Mesenchymal stem cell (in vitro differentiated cells and primary cell): Measurements from ENCODE around the gene DSTN.

Experiments
- DNase-seq: peaks from one replicate; pipeline ENCODE4 v3.0.0-alpha.2; 2013
- H2AFZ ChIP-seq: one replicate; pipeline ENCODE4 v1.6.1; 2013; ENCODE audit warnings: low read depth, mild to moderate bottlenecking, control low read depth, inconsistent platforms, low read length, moderate library complexity
- H2AK5ac ChIP-seq: 2 replicates; pipeline ENCODE4 v1.6.1; 2013; ENCODE audit warnings: low read length, moderate library complexity, mild to moderate bottlenecking, inconsistent platforms; ENCODE audit not compliant: severe bottlenecking
- H2BK120ac ChIP-seq: one replicate; pipeline ENCODE4 v1.6.1; 2013; ENCODE audit warnings: low read depth, mild to moderate bottlenecking, inconsistent platforms, low read length, moderate library complexity
- H2BK12ac ChIP-seq, 2 experiments: one replicate each; pipeline ENCODE4 v1.6.1; 2013; ENCODE audit warnings: inconsistent platforms in 2 of 2, low read length in 2 of 2, mild to moderate bottlenecking in 2 of 2, moderate library complexity in 2 of 2, control low read depth in 1 of 2
- H2BK15ac ChIP-seq: one replicate; pipeline ENCODE4 v1.6.1; 2013; ENCODE audit warnings: mild to moderate bottlenecking, low read depth, inconsistent platforms; ENCODE audit not compliant: poor library complexity, severe bottlenecking
- H2BK5ac ChIP-seq: 2 replicates; pipeline ENCODE4 v1.6.1; 2013; ENCODE audit warnings: low read depth, mild to moderate bottlenecking, low read length, control low read depth, inconsistent platforms; ENCODE audit not compliant: poor library complexity, severe bottlenecking
- H3K14ac ChIP-seq, 2 experiments: one replicate each; pipeline ENCODE4 v1.6.1; 2013; ENCODE audit warnings: inconsistent platforms in 2 of 2, low read length in 2 of 2, control low read depth in 1 of 2, mild to moderate bottlenecking in 1 of 2, moderate library complexity in 1 of 2
- H3K18ac ChIP-seq, 2 experiments: one replicate each; pipeline ENCODE4 v1.6.1; 2013; ENCODE audit warnings: inconsistent platforms in 2 of 2, low read length in 2 of 2, control low read depth in 1 of 2, low read depth in 1 of 2, mild to moderate bottlenecking in 1 of 2
- H3K23ac ChIP-seq, 2 experiments: one replicate each; pipeline ENCODE4 v1.6.1; 2013; ENCODE audit warnings: inconsistent platforms in 2 of 2, low read length in 2 of 2, mild to moderate bottlenecking in 2 of 2, moderate library complexity in 2 of 2, control low read depth in 1 of 2
- H3K27ac ChIP-seq: 2 replicates; pipeline ENCODE4 v1.5.1; 2013; ENCODE audit warnings: mild to moderate bottlenecking, moderate library complexity, low read length, control low read depth, inconsistent platforms; ENCODE audit not compliant: poor library complexity, severe bottlenecking
- H3K27me3 ChIP-seq, 2 experiments: 2 replicates each; pipeline versions ENCODE4 v1.6.1 to v1.7.0; 2013; ENCODE audit warnings: low read length in 2 of 2, mild to moderate bottlenecking in 2 of 2, moderate library complexity in 2 of 2, control low read depth in 1 of 2, inconsistent platforms in 1 of 2; ENCODE audit not compliant: control insufficient read depth in 1 of 2, insufficient read depth in 1 of 2
- H3K36me3 ChIP-seq, 2 experiments: 2 replicates each; pipeline versions ENCODE4 v1.6.1 to v1.7.0; 2013; ENCODE audit warnings: low read length in 2 of 2, control low read depth in 1 of 2, inconsistent platforms in 1 of 2, low read depth in 1 of 2, mild to moderate bottlenecking in 1 of 2; ENCODE audit not compliant: insufficient read depth in 2 of 2, control insufficient read depth in 1 of 2
- H3K4ac ChIP-seq, 2 experiments: one replicate each; pipeline ENCODE4 v1.6.1; 2013; ENCODE audit warnings: inconsistent platforms in 2 of 2, low read length in 2 of 2, mild to moderate bottlenecking in 2 of 2, moderate library complexity in 2 of 2, control low read depth in 1 of 2, low read depth in 1 of 2
- H3K4me1 ChIP-seq: 2 replicates; pipeline ENCODE4 v1.6.1; 2013; ENCODE audit warnings: low read depth, low read length, control low read depth; ENCODE audit not compliant: control insufficient read depth, insufficient read depth
- H3K4me2 ChIP-seq: 2 replicates; pipeline ENCODE4 v1.6.1; 2013; ENCODE audit warnings: low read length, mild to moderate bottlenecking, inconsistent platforms; ENCODE audit not compliant: poor library complexity, severe bottlenecking
- H3K4me3 ChIP-seq, 2 experiments: 2 replicates each; pipeline versions ENCODE4 v1.5.1 to v1.7.0; 2013; ENCODE audit warnings: low read length in 2 of 2, mild to moderate bottlenecking in 2 of 2, control low read depth in 1 of 2, low read depth in 1 of 2; ENCODE audit not compliant: insufficient read depth in 1 of 2
- H3K79me1 ChIP-seq: replicated peaks from 2 replicates; pipeline ENCODE4 v1.6.1; 2013; ENCODE audit warnings: mild to moderate bottlenecking, control low read depth, low read length, inconsistent platforms; ENCODE audit not compliant: poor library complexity, severe bottlenecking
- H3K9ac ChIP-seq: 2 replicates; pipeline ENCODE4 v1.7.0; 2013; ENCODE audit warnings: mild to moderate bottlenecking, low read length, moderate library complexity
- H3K9me3 ChIP-seq: 2 replicates; pipeline ENCODE4 v1.7.0; 2013; ENCODE audit warnings: mild to moderate bottlenecking, low read length; ENCODE audit not compliant: control insufficient read depth
- H4K8ac ChIP-seq: one replicate; pipeline ENCODE4 v1.6.1; 2013; ENCODE audit warnings: inconsistent platforms, mild to moderate bottlenecking, low read length, moderate library complexity
- H4K91ac ChIP-seq: one replicate; pipeline ENCODE4 v1.6.1; 2013; ENCODE audit warnings: mild to moderate bottlenecking, low read length, inconsistent platforms
- WGBS: methylation state at CpG from one replicate; pipeline ENCODE4 v1.1.7; 2013; ENCODE audit warnings: mixed read lengths; 5-methylcytosine and 5-hydroxymethylcytosine counted together

DSTN gene

DNA sequence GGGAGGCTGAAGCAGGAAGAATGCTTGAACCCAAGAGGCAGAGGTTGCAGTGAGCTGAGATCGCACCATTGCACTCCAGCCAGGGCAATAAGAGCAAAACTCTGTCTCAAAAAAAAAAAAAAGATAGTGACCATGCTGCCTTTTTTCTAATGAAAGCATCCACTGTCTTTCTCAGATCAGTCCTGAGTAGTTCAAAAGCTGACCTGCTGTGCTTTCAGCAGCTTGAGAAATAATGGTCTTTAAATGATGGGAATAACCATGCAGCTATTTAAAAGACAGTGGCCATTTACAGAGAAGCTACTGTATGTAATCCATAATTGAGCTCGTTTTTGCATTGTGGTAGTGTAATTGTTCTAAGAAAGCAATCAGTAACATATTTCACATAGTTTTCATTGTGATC, 36.1 kb downstream of the DSTN start:
- Histone ChIP-seq H3K4me1 (peaks cover 16% of the 10 kb centered on the region), H3K36me3 (peaks cover 17 to 87% of the 10 kb centered on the region in 2 experiments), H2BK12ac (no peak overlapping the region), H2AK5ac (no peak overlapping the region), H2AFZ (no peak overlapping the region), H4K91ac (no peak overlapping the region), H3K4me3 (no peak overlapping the region), H3K4ac (no peak overlapping the region), H3K14ac (no peak overlapping the region), H3K23ac (no peak overlapping the region), H3K18ac (no peak overlapping the region), H3K27ac (peak overlapping the region; percentile 64), H2BK5ac (no peak overlapping the region), H4K8ac (no peak overlapping the region), H2BK120ac (no peak overlapping the region), H2BK15ac (no peak overlapping the region), H3K79me1 (peaks cover 1% of the 10 kb centered on the region), H3K9ac (no peak overlapping the region), H3K4me2 (no peak overlapping the region), H3K27me3 (no peaks in the 10 kb centered on the region), H3K9me3 (no peaks in the 10 kb centered on the region)
- 100% methylated on average over 1 of the region's 2 CpGs for WGBS
- DNase-seq, result no peak

DNA sequence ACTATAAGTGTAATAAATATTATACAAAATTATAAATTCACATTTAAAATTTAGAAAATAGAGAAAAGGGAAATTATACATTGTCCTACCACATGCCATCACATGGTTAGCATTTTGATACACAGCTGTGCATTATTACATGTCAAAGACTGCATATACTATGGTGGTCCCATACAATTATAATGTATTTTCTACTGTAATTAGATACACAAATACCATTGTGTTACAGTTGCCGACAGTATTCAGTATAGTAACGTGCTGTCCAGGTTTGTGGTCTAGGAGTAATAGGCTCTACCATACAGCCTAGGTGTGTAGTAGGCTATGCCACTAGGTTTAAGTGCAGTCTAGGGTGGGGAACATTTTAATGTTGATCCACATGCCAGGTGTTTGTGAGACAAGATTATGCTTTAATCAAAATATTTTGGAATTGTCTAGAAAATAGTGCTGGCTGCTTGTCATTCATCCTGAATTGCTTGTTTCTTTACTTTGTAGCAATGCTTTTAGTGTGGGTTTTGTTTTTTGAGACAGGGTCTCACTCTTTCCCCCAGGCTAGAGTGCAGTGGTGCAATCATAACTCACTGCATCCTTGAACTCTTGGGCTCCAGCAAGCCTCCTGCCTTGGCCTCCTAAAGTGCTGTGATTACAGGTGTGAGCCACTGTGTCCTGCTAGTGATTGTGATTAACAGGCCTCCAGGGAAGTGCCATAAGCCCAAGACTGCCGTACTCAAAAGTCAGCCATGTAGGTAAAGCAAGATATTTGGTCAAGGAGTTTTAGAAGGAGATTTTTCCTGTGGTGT, 39.0 kb downstream of the DSTN start:
- Histone ChIP-seq H4K8ac (no peak overlapping the region), H3K9ac (no peak overlapping the region), H3K4me1 (peaks cover 37% of the 10 kb centered on the region), H3K23ac (peak overlapping the region in 1 of 2 experiments; percentile 27), H3K79me1 (peaks cover 8% of the 10 kb centered on the region), H3K18ac (no peak overlapping the region), H3K14ac (no peak overlapping the region), H2BK15ac (no peak overlapping the region), H3K4ac (no peak overlapping the region), H3K4me2 (no peak overlapping the region), H2BK5ac (no peak overlapping the region), H2BK120ac (no peak overlapping the region), H3K9me3 (no peaks in the 10 kb centered on the region), H3K27me3 (no peaks in the 10 kb centered on the region), H3K27ac (no peak overlapping the region), H4K91ac (no peak overlapping the region), H2AK5ac (no peak overlapping the region), H2AFZ (no peak overlapping the region), H3K4me3 (no peak overlapping the region), H2BK12ac (no peak overlapping the region), H3K36me3 (peaks cover 40 to 69% of the 10 kb centered on the region in 2 experiments)
- no peak for DNase-seq
- 95% methylated on average over 3 of the region's 3 CpGs for WGBS

DNA sequence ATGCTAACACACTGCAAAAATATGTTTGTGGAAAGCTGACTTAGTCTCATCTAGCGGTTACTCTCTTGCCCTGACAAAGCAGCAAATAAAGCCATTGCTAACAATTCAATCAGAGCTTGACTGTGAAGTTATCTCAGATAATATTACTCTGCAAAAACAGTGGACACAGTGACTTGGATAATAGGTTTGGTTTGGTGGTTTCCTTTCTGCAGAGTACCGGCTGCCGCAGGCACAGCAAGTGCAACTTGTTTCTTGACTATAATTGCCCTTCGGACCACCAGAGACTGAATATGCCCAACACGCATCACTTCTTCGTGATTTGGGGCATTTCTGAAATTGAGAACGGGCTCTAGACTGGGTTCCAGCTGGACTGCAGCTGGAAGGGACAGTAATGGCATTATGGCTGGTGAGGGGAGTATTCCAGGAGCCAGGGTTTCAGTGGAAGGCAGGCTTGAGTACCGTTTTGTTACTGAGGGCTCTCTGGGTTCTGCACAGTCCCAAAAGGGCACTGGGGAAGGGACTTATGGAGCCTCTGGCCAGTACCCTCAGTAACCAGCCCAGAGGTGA, 40.0 kb downstream of the DSTN start:
- peaks cover 46% of the 10 kb centered on the region for H3K4me1 ChIP-seq
- H2BK15ac ChIP-seq, result no peak overlapping the region
- H3K79me1 ChIP-seq, result peaks cover 12% of the 10 kb centered on the region
- no peak overlapping the region for H2AK5ac ChIP-seq
- no peak overlapping the region for H3K4ac ChIP-seq
- no peak overlapping the region for H3K14ac ChIP-seq
- H2BK5ac ChIP-seq, result no peak overlapping the region
- 82% methylated on average over 8 of the region's 8 CpGs for WGBS
- H2BK12ac ChIP-seq, result no peak overlapping the region
- no peak for DNase-seq
- H3K9ac ChIP-seq, result peak overlapping the region; percentile 10
- no peaks in the 10 kb centered on the region for H3K9me3 ChIP-seq
- H3K18ac ChIP-seq, result no peak overlapping the region
- H3K36me3 ChIP-seq, result peaks cover 50 to 67% of the 10 kb centered on the region in 2 experiments
- no peak overlapping the region for H3K27ac ChIP-seq
- H3K23ac ChIP-seq, result no peak overlapping the region
- H4K8ac ChIP-seq, result no peak overlapping the region
- H3K4me2 ChIP-seq, result no peak overlapping the region
- H3K4me3 ChIP-seq, result no peak overlapping the region
- no peak overlapping the region for H2AFZ ChIP-seq
- no peak overlapping the region for H4K91ac ChIP-seq
- no peaks in the 10 kb centered on the region for H3K27me3 ChIP-seq
- no peak overlapping the region for H2BK120ac ChIP-seq

DNA sequence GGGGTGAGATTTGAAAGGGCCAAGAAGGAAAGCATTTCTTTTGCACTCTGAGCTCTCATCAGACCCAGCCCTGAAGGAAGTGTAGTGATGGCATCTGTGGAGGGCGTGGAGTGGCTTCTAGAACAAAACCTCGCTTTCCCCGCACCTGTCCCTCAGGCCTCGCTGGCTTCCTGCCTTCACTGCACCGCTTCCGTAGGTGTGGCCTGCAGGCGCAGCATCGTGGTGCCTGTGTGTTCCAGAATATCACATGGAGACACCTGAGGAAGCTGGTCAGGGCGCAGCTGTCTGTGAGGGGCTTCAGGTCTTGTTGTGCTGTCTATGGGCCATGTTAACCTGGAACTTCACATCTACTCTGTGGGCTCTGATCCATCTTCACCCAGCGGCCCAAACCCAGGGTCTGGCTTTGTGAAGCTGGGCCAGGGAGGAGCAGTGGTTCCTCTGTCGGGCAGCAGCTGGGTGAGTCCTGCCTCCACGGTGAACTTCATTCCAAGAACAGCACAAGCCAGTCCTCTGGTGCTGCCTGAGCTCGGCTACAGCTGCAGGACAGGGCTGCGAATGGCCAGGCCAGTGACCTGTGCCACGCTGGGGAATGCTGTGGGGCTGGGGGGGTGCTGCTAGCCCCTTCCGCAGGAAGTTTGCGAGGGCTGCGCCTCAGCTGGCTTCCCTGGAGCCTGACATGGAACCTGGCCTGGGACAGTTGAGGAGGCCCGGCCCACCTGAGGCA, 40.9 kb downstream of the DSTN start:
- no peak overlapping the region for H4K91ac ChIP-seq
- H2AFZ ChIP-seq, result no peak overlapping the region
- H3K79me1 ChIP-seq, result peaks cover 18% of the 10 kb centered on the region
- no peak overlapping the region for H2BK5ac ChIP-seq
- peak overlapping the region in 1 of 2 experiments; percentile 11 for H3K18ac ChIP-seq
- no peaks in the 10 kb centered on the region for H3K9me3 ChIP-seq
- peak overlapping the region in 1 of 2 experiments; percentile 13 for H3K14ac ChIP-seq
- no peak for DNase-seq
- H3K36me3 ChIP-seq, result peaks cover 56 to 67% of the 10 kb centered on the region in 2 experiments
- H2BK12ac ChIP-seq, result no peak overlapping the region
- H3K27ac ChIP-seq, result no peak overlapping the region
- no peak overlapping the region for H4K8ac ChIP-seq
- H3K23ac ChIP-seq, result peak overlapping the region in 1 of 2 experiments; percentile 46
- peak overlapping the region; percentile 10 for H3K9ac ChIP-seq
- peaks cover 50% of the 10 kb centered on the region for H3K4me1 ChIP-seq
- no peak overlapping the region for H2BK15ac ChIP-seq
- H2AK5ac ChIP-seq, result no peak overlapping the region
- H3K4ac ChIP-seq, result no peak overlapping the region
- 89% methylated on average over 19 of the region's 19 CpGs for WGBS
- H3K4me2 ChIP-seq, result no peak overlapping the region
- H3K27me3 ChIP-seq, result no peaks in the 10 kb centered on the region
- H3K4me3 ChIP-seq, result no peak overlapping the region
- no peak overlapping the region for H2BK120ac ChIP-seq
